ENCODE results near the gene EPHA4.

Gene EPHA4

GRCh38 chr2:221518935-221519625 is 53.0 kb downstream of the EPHA4 start:
- Histone ChIP-seq H3K27me3 (ENCODE audit: insufficient read depth, poor library complexity, severe bottlenecking) (no peaks in the 10 kb centered on the region), H3K36me3 (ENCODE audit: low read depth) (no peaks in the 10 kb centered on the region), H3K4me1 (ENCODE audit: insufficient read depth, poor library complexity, severe bottlenecking) (no peaks in the 10 kb centered on the region), H3K4me3 (ENCODE audit: severe bottlenecking) (no peak overlapping the region), H3K27ac (ENCODE audit: poor library complexity, severe bottlenecking) (no peak overlapping the region), H3K9me3 (ENCODE audit: severe bottlenecking) (no peaks in the 10 kb centered on the region)
- DNase-seq (ENCODE audit: low spot score) (no peak), ATAC-seq (ENCODE audit: low read depth) (no peak)
- no peak for TF ChIP-seq CTCF (IDR thresholded peaks at IDR 0.05; ENCODE audit: poor library complexity, severe bottlenecking)

- H3K27ac ChIP-seq (ENCODE audit: poor library complexity, severe bottlenecking) = no peak overlapping the region
- no peaks in the 10 kb centered on the region for H3K9me3 ChIP-seq (ENCODE audit: severe bottlenecking)
- no peak for TF ChIP-seq CTCF (IDR thresholded peaks at IDR 0.05; ENCODE audit: poor library complexity, severe bottlenecking)
- H3K4me1 ChIP-seq (ENCODE audit: insufficient read depth, poor library complexity, severe bottlenecking) = no peaks in the 10 kb centered on the region
- ATAC-seq (ENCODE audit: low read depth) (no peak), DNase-seq (ENCODE audit: low spot score) (no peak)
- no peaks in the 10 kb centered on the region for H3K36me3 ChIP-seq (ENCODE audit: low read depth)
- H3K27me3 ChIP-seq (ENCODE audit: insufficient read depth, poor library complexity, severe bottlenecking) = no peaks in the 10 kb centered on the region
- no peak overlapping the region for H3K4me3 ChIP-seq (ENCODE audit: severe bottlenecking)
These were observed 53.7 kb downstream of the EPHA4 start for GRCh38 chr2:221518201-221518934.

- no peaks in the 10 kb centered on the region for H3K27me3 ChIP-seq (ENCODE audit: insufficient read depth, poor library complexity, severe bottlenecking)
- no peak overlapping the region for H3K27ac ChIP-seq (ENCODE audit: poor library complexity, severe bottlenecking)
- TF ChIP-seq CTCF (IDR thresholded peaks at IDR 0.05; ENCODE audit: poor library complexity, severe bottlenecking) = no peak
- no peak for ATAC-seq (ENCODE audit: low read depth)
- no peaks in the 10 kb centered on the region for H3K9me3 ChIP-seq (ENCODE audit: severe bottlenecking)
- H3K4me1 ChIP-seq (ENCODE audit: insufficient read depth, poor library complexity, severe bottlenecking) = no peaks in the 10 kb centered on the region
- no peak for DNase-seq (ENCODE audit: low spot score)
- H3K4me3 ChIP-seq (ENCODE audit: severe bottlenecking) = no peak overlapping the region
- no peaks in the 10 kb centered on the region for H3K36me3 ChIP-seq (ENCODE audit: low read depth)
These were observed 54.4 kb downstream of the EPHA4 start for GRCh38 chr2:221517696-221518151.

GRCh38 chr2:221517146-221517695 is 54.9 kb downstream of the EPHA4 start:
- Histone ChIP-seq H3K4me1 (ENCODE audit: insufficient read depth, poor library complexity, severe bottlenecking) (no peaks in the 10 kb centered on the region), H3K4me3 (ENCODE audit: severe bottlenecking) (no peak overlapping the region), H3K27me3 (ENCODE audit: insufficient read depth, poor library complexity, severe bottlenecking) (no peaks in the 10 kb centered on the region), H3K27ac (ENCODE audit: poor library complexity, severe bottlenecking) (no peak overlapping the region), H3K9me3 (ENCODE audit: severe bottlenecking) (no peaks in the 10 kb centered on the region), H3K36me3 (ENCODE audit: low read depth) (no peaks in the 10 kb centered on the region)
- DNase-seq (ENCODE audit: low spot score) = no peak
- no peak for ATAC-seq (ENCODE audit: low read depth)
- TF ChIP-seq CTCF (IDR thresholded peaks at IDR 0.05; ENCODE audit: poor library complexity, severe bottlenecking) = no peak

All from RWPE2 (cell line).